22Rv1 (cell line): ENCODE results near the gene QTRT2.

Source experiments
- CTCF ChIP-seq: fragments of 450-650 bp; IDR thresholded peaks from 2 replicates; pipeline ENCODE4 v1.5.1; 2017; ENCODE audit warnings: mild to moderate bottlenecking
- ZFX ChIP-seq: fragments of 450-650 bp; IDR thresholded peaks from 2 replicates; pipeline ENCODE4 v1.6.1; 2017; ENCODE audit warnings: antibody characterized with exemption, borderline replicate concordance

DNA sequence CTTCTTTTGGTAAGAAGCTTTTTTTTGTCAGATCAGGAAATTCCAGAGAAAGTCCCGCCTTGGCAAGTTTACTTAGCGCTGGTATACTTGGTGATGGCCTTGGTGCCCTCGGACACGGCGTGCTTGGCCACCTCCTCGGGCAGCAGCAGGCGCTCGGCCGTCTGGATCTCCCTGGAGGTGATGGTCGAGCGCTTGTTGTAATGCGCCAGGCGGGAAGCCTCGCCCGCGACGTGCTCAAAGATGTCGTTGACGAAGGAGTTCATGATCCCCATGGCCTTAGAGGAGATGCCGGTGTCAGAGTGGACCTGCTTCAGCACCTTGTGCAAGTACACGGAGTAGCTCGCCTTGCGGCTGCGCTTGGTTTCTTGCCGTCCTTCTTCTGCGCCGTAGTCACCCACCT, 46.6 kb downstream of the QTRT2 start:
- TF ChIP-seq ZFX (no peak), CTCF (no peak)
